Endothelial cell of umbilical vein (primary cell): ENCODE measurements around the gene TEX28. TPM values are rescaled to one million over a fixed set of nuclear protein-coding genes. Genes with fewer than 3 reads are reported as not detected.
A peak's percentile ranks its signal among the peaks of the same experiment; 100 is the strongest.

ENCODE experiments used
- BruUV-seq: library from RNA; stranded (reverse); fragments of 400-500 nt; replicated peaks from 2 replicates; lab custom pipeline; 2021; lab: Mats Ljungman, UMichigan
- CTCF ChIA-PET: fragments of 300-600, 350-600 bp; sonication (Branson Sonifier 250); formaldehyde crosslinking; loops from one replicate; lab custom pipeline; 2021; ENCODE audit warnings: antibody characterized with exemption, inconsistent platforms; lab: Charles Lee
- POLR2A ChIA-PET: fragments of 300-600, 350-600 bp; sonication (Branson Sonifier 250); formaldehyde crosslinking; loops from one replicate; lab custom pipeline; 2021; ENCODE audit warnings: antibody characterized with exemption, inconsistent platforms; lab: Charles Lee
- DNase-seq: peaks from one replicate; pipeline ENCODE4 v3.0.0-alpha.2; 2011; ENCODE audit warnings: low read depth, low spot score
- FAIRE-seq: peaks from 2 replicates; lab custom pipeline; 2011; peaks lifted over from hg19 to GRCh38; lab: Jason Lieb, UNC
- H2AFZ ChIP-seq: 2 replicates; pipeline ENCODE4 v1.6.0; 2012; ENCODE audit warnings: low read depth, low read length, control low read depth, inconsistent platforms
- H3K27ac ChIP-seq: 2 replicates; pipeline ENCODE4 v1.5.1; 2011; ENCODE audit warnings: low read depth, mild to moderate bottlenecking, control low read depth, low read length, moderate library complexity; ENCODE audit not compliant: insufficient read depth
- H3K27me3 ChIP-seq, 2 experiments: 2 replicates each; pipeline versions ENCODE4 v1.6.0 to v1.6.1; 2011; ENCODE audit warnings: low read length in 2 of 2, mixed read lengths in 1 of 2; ENCODE audit not compliant: control insufficient read depth in 2 of 2, insufficient read depth in 2 of 2
- H3K36me3 ChIP-seq, 2 experiments: 2 replicates in 1 of 2; 3 replicates in 1 of 2; pipeline ENCODE4 v1.5.1; 2011; ENCODE audit warnings: low read length in 2 of 2, mild to moderate bottlenecking in 1 of 2, moderate library complexity in 1 of 2; ENCODE audit not compliant: control insufficient read depth in 2 of 2, insufficient read depth in 2 of 2; ENCODE audit errors: extremely low read depth in 1 of 2
- H3K4me1 ChIP-seq: 3 replicates; pipeline ENCODE4 v1.5.1; 2011; ENCODE audit warnings: mild to moderate bottlenecking, low read length; ENCODE audit not compliant: control insufficient read depth, insufficient read depth; ENCODE audit errors: extremely low read depth
- H3K4me2 ChIP-seq: 2 replicates; pipeline ENCODE4 v1.6.1; 2011; ENCODE audit warnings: low read length, control low read depth, mixed read lengths; ENCODE audit not compliant: insufficient read depth
- H3K4me3 ChIP-seq, 3 experiments: fragments of 200-600 bp in 1 of 3; sonication (generic), shearing (Covaris generic) in 1 of 3; replicated peaks in 1 of 3; 2 replicates each; pipeline ENCODE4 v1.5.1; 2011 to 2016; ENCODE audit warnings: control low read depth in 3 of 3, low read length in 3 of 3, mild to moderate bottlenecking in 2 of 3, inconsistent platforms in 1 of 3, low read depth in 1 of 3, moderate library complexity in 1 of 3; ENCODE audit not compliant: insufficient read depth in 1 of 3
- H3K79me2 ChIP-seq: 2 replicates; pipeline ENCODE4 v1.6.0; 2012; ENCODE audit warnings: low read length, inconsistent platforms; ENCODE audit not compliant: control insufficient read depth, insufficient read depth
- H3K9ac ChIP-seq: replicated peaks from 2 replicates; pipeline ENCODE3; 2011; ENCODE audit warnings: low read length, control low read depth; ENCODE audit not compliant: insufficient read depth; ENCODE audit errors: extremely low read depth
- H3K9me1 ChIP-seq: replicated peaks from 3 replicates; pipeline ENCODE4 v1.6.0; 2011; ENCODE audit warnings: mild to moderate bottlenecking, low read length; ENCODE audit not compliant: control insufficient read depth, insufficient read depth; ENCODE audit errors: extremely low read depth
- H3K9me3 ChIP-seq: replicated peaks from 2 replicates; pipeline ENCODE4 v1.5.1; 2012; ENCODE audit warnings: low read length, inconsistent platforms; ENCODE audit not compliant: control insufficient read depth, insufficient read depth
- H4K20me1 ChIP-seq: replicated peaks from 2 replicates; pipeline ENCODE3; 2011; ENCODE audit warnings: mild to moderate bottlenecking, low read length; ENCODE audit not compliant: control insufficient read depth, insufficient read depth; ENCODE audit errors: extremely low read depth
- EZH2 ChIP-seq: IDR thresholded peaks from 2 replicates; pipeline ENCODE4 v1.6.1; 2012; ENCODE audit warnings: borderline replicate concordance, low read depth, mild to moderate bottlenecking, moderate library complexity, low read length, inconsistent platforms; ENCODE audit not compliant: severe bottlenecking
- FOS ChIP-seq: IDR thresholded peaks from 2 replicates; pipeline ENCODE4 v1.6.1; 2011; ENCODE audit warnings: mild to moderate bottlenecking, low read length, moderate library complexity, borderline replicate concordance; ENCODE audit not compliant: insufficient read depth
- GATA2 ChIP-seq: IDR thresholded peaks from 2 replicates; pipeline ENCODE4 v1.7.0; 2011; ENCODE audit warnings: low read depth, mild to moderate bottlenecking, moderate library complexity, mixed read lengths, low read length; ENCODE audit not compliant: insufficient read length, insufficient read depth
- JUN ChIP-seq: IDR thresholded peaks from 2 replicates; pipeline ENCODE4 v1.6.1; 2011; ENCODE audit warnings: borderline replicate concordance, low read depth; ENCODE audit not compliant: insufficient read length, insufficient read depth
- MAX ChIP-seq: IDR thresholded peaks from 2 replicates; pipeline ENCODE4 v1.6.1; 2011; ENCODE audit not compliant: insufficient read depth, insufficient read length
- MYC ChIP-seq: IDR thresholded peaks from one replicate; pipeline ENCODE4 v1.6.1; 2011; ENCODE audit warnings: mild to moderate bottlenecking, low read depth, low read length
- POLR2A ChIP-seq: IDR thresholded peaks from 2 replicates; pipeline ENCODE4 v1.6.1; 2012; ENCODE audit warnings: low read depth, mild to moderate bottlenecking, control low read depth, low read length
- POLR2AphosphoS5 ChIP-seq: IDR thresholded peaks from 2 replicates; pipeline ENCODE4 v1.6.1; 2012; ENCODE audit warnings: low read depth, mild to moderate bottlenecking, control low read depth, low read length, moderate library complexity; ENCODE audit not compliant: insufficient read depth
- dilution Hi-C: fragments of 300-500 bp; cut with MboI; formaldehyde crosslinking; loops from one replicate; pipeline ENCODE4 v1.15.0; 2019; ENCODE audit warnings: low sequenced_read_pairs; ENCODE audit not compliant: extremely low pct_ligation_motif_present
- intact Hi-C: fragments of 100-400 bp; cut with micrococcal nuclease; formaldehyde crosslinking; loops from one replicate; pipeline ENCODE4 v1.10.0; 2022
- polyA plus RNA-seq, 4 experiments: library from polyadenylated mRNA; depleted of rRNA in 3 of 4; stranded (reverse) in 3 of 4; unstranded in 1 of 4; fragments of >200 nt; gene quantifications; 2 replicates each; pipeline versions ENCODE4 v1.2.1 to v1.2.3, GENCODE V29; 2011 to 2012; ENCODE audit warnings: missing spikeins in 1 of 4
- total RNA-seq: library from RNA; stranded (reverse); gene quantifications from 2 replicates; pipeline ENCODE4 v1.2.3, GENCODE V29; 2021
- TF ChIP-seq, protein P1 (sequence below), 2 donors: IDR thresholded peaks; 1 replicate in 1 of 2; 2 replicates in 1 of 2; pipeline ENCODE4 v1.5.1; 2011; ENCODE audit warnings: low read length in 2 of 2, mild to moderate bottlenecking in 2 of 2, moderate library complexity in 2 of 2, control low read depth in 1 of 2, inconsistent platforms in 1 of 2, low read depth in 1 of 2; ENCODE audit not compliant: insufficient read depth in 1 of 2; ENCODE audit errors: extremely low read depth in 1 of 2

The TEX28 gene
- total and polyA plus RNA-seq, 2 donors (not counting 3 experiments of a cell fraction or from before 2014, with no cell fraction given), result not detected

DNA sequence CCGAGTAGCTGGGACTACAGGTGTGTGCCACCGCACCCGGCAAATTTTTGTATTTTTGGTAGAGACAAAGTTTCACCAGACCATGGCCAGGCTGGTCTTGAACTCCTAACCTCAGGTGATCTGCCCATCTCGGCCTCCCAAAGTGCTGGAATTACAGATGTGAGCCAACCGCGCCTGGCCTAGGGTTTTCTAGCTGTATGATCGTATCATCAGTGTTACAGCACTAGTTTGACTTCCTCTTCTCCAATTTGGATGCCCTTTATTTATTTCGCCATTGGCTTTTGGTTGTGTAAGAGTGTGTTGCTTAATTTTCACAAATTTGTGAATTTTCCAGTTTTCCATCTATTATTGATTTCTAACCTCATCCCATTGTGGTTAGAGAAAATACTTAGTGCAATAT lies 5.9 kb upstream of the TEX28 start:
- ChIA-PET POLR2A (no interaction called here), CTCF (no interaction called here)
- Histone ChIP-seq H3K9me1 (no peaks in the 10 kb centered on the region), H3K36me3 (no peaks in the 10 kb centered on the region), H3K4me2 (no peak overlapping the region), H3K9ac (no peak overlapping the region), H3K79me2 (no peaks in the 10 kb centered on the region), H3K4me1 (no peaks in the 10 kb centered on the region), H3K27me3 (no peaks in the 10 kb centered on the region), H3K9me3 (no peaks in the 10 kb centered on the region), H3K27ac (no peak overlapping the region), H4K20me1 (no peaks in the 10 kb centered on the region), H3K4me3 (no peak overlapping the region), H2AFZ (no peak overlapping the region)
- DNase-seq (no peak), FAIRE-seq (no peak)
- dilution Hi-C loops (no loop called here), intact Hi-C loops (no loop called here)
- BruUV-seq, result no TSS peak
- TF ChIP-seq MYC (no peak), EZH2 (no peak), FOS (no peak), GATA2 (no peak)

- H3K36me3 ChIP-seq, result no peaks in the 10 kb centered on the region
- no TSS peak for BruUV-seq
- intact Hi-C loops, result no loop called here
- ChIA-PET POLR2A (no interaction called here), CTCF (interaction anchor here (1.7 to 2.5 kb wide), 2 partner anchors 10 to 18 kb away, joined by 5 to 9 read pairs; no protein-coding TSS in a partner anchor)
- TF ChIP-seq EZH2 (no peak), FOS (no peak), MYC (no peak), JUN (no peak), GATA2 (no peak), POLR2A (no peak), MAX (no peak), POLR2AphosphoS5 (no peak)
- TF ChIP-seq, protein P1, sequence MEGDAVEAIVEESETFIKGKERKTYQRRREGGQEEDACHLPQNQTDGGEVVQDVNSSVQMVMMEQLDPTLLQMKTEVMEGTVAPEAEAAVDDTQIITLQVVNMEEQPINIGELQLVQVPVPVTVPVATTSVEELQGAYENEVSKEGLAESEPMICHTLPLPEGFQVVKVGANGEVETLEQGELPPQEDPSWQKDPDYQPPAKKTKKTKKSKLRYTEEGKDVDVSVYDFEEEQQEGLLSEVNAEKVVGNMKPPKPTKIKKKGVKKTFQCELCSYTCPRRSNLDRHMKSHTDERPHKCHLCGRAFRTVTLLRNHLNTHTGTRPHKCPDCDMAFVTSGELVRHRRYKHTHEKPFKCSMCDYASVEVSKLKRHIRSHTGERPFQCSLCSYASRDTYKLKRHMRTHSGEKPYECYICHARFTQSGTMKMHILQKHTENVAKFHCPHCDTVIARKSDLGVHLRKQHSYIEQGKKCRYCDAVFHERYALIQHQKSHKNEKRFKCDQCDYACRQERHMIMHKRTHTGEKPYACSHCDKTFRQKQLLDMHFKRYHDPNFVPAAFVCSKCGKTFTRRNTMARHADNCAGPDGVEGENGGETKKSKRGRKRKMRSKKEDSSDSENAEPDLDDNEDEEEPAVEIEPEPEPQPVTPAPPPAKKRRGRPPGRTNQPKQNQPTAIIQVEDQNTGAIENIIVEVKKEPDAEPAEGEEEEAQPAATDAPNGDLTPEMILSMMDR (IDR thresholded peaks at IDR 0.05; ENCODE audit: extremely low read depth in 1 of 2, insufficient read depth in 1 of 2, low read depth in 1 of 2, low read length in 2 of 2), result no peak
- H3K79me2 ChIP-seq, result no peaks in the 10 kb centered on the region
- no peak overlapping the region for H3K4me2 ChIP-seq
- no peak overlapping the region for H3K9ac ChIP-seq
- H3K27me3 ChIP-seq, result no peaks in the 10 kb centered on the region
- H2AFZ ChIP-seq, result no peak overlapping the region
- peak; percentile 56 for FAIRE-seq
- H3K9me3 ChIP-seq, result no peaks in the 10 kb centered on the region
- dilution Hi-C loops, result no loop called here
- H4K20me1 ChIP-seq, result no peaks in the 10 kb centered on the region
- H3K9me1 ChIP-seq, result no peaks in the 10 kb centered on the region
- no peak overlapping the region for H3K4me3 ChIP-seq
- no peak overlapping the region for H3K27ac ChIP-seq
- H3K4me1 ChIP-seq, result no peaks in the 10 kb centered on the region
- DNase-seq, result no peak
Measured at GRCh38 chrX:154298312-154298711, 3.4 kb upstream of the TEX28 start.
